Measurements from ENCODE around the gene ATP2B2. TPM values are rescaled to one million over a fixed set of nuclear protein-coding genes. Genes with fewer than 3 reads are reported as not detected.

Gene ATP2B2
- total RNA-seq, 1 donor from 2014 or later, result not detected

GRCh38 chr3:10511809-10512494, 6.6 kb upstream of the ATP2B2 start:
- DNase-seq (ENCODE audit: low spot score), result no peak
- no peak for TF ChIP-seq EZH2phosphoT487 (IDR thresholded peaks at IDR 0.05)
- no peak for TF ChIP-seq EZH2 (IDR thresholded peaks at IDR 0.05)
- TF ChIP-seq, protein P1, sequence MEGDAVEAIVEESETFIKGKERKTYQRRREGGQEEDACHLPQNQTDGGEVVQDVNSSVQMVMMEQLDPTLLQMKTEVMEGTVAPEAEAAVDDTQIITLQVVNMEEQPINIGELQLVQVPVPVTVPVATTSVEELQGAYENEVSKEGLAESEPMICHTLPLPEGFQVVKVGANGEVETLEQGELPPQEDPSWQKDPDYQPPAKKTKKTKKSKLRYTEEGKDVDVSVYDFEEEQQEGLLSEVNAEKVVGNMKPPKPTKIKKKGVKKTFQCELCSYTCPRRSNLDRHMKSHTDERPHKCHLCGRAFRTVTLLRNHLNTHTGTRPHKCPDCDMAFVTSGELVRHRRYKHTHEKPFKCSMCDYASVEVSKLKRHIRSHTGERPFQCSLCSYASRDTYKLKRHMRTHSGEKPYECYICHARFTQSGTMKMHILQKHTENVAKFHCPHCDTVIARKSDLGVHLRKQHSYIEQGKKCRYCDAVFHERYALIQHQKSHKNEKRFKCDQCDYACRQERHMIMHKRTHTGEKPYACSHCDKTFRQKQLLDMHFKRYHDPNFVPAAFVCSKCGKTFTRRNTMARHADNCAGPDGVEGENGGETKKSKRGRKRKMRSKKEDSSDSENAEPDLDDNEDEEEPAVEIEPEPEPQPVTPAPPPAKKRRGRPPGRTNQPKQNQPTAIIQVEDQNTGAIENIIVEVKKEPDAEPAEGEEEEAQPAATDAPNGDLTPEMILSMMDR (IDR thresholded peaks at IDR 0.05), result no peak
- no peak overlapping the region for H3K9ac ChIP-seq
- no peaks in the 10 kb centered on the region for H3K9me3 ChIP-seq (ENCODE audit: low read depth)
- H3K4me2 ChIP-seq, result no peak overlapping the region
- no peak overlapping the region for H3K4me3 ChIP-seq
- H3K4me1 ChIP-seq, result no peaks in the 10 kb centered on the region
- Mint-ChIP-seq H3K4me1 (peaks cover 8% of the 10 kb centered on the region), H3K27me3 (ENCODE audit: insufficient read depth, low read depth) (peaks cover 10% of the 10 kb centered on the region), H3K27ac (no peak overlapping the region), H3K36me3 (no peaks in the 10 kb centered on the region), H3K4me3 (no peak overlapping the region), H3K9me3 (no peaks in the 10 kb centered on the region)
- no peak overlapping the region for H2AFZ ChIP-seq (replicated peaks)
- H3K27ac ChIP-seq, result no peak overlapping the region
- H3F3A ChIP-seq (ENCODE audit: low read depth), result no peaks in the 10 kb centered on the region
- H3K27me3 ChIP-seq, result no peaks in the 10 kb centered on the region
- H3K79me2 ChIP-seq (ENCODE audit: low read depth), result no peaks in the 10 kb centered on the region
- no peaks in the 10 kb centered on the region for H4K20me1 ChIP-seq (ENCODE audit: low read depth)
- H3K36me3 ChIP-seq, result no peaks in the 10 kb centered on the region

DNA sequence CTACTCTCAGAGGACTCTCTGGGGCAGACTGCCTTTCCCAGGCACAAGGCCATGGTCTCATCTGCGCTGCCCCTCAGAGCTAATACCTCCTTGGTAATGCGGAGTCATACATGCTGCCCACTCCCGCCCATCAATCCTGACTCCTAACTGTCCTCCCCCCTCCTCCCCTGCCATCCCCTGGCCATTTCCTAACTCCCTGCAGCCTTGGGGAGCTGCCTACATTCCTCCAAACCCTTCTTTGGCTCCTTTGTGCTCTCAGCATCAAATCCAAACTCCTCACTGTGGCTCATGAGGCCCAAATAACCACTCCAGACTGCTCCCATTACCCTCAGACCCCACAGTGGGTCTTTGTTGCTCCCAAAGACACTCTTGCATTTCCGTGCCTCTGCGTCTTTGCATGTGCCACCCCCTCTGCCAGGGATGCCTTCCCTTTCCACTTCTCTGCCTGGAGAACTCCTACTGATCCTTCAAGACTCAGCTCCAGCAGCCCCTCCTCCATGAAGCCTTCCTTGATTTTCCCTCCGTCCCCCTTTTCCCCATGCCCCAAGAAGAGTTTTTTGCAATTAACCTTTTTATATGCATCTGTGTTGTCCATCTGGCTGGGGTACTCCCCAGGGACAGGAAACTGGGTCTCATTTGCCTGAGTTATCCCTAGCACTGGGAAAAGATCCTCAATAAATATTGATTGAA, 5.5 kb upstream of the ATP2B2 start:
- Histone ChIP-seq H2AFZ (replicated peaks) (no peak overlapping the region), H3K27ac (no peak overlapping the region), H3K27me3 (peaks cover 6% of the 10 kb centered on the region), H3F3A (ENCODE audit: low read depth) (no peaks in the 10 kb centered on the region), H3K9me3 (ENCODE audit: low read depth) (no peaks in the 10 kb centered on the region), H3K4me2 (no peak overlapping the region), H3K9ac (no peak overlapping the region), H3K36me3 (no peaks in the 10 kb centered on the region), H4K20me1 (ENCODE audit: low read depth) (no peaks in the 10 kb centered on the region), H3K4me3 (no peak overlapping the region), H3K79me2 (ENCODE audit: low read depth) (no peaks in the 10 kb centered on the region), H3K4me1 (peaks cover under 1% of the 10 kb centered on the region)
- no peaks in the 10 kb centered on the region for H3K9me3 Mint-ChIP-seq
- H3K36me3 Mint-ChIP-seq, result no peaks in the 10 kb centered on the region
- TF ChIP-seq EZH2phosphoT487 (IDR thresholded peaks at IDR 0.05) (no peak), EZH2 (IDR thresholded peaks at IDR 0.05) (no peak)
- TF ChIP-seq, protein P1 (IDR thresholded peaks at IDR 0.05), result no peak
- peaks cover 9% of the 10 kb centered on the region for H3K4me1 Mint-ChIP-seq
- H3K27me3 Mint-ChIP-seq (ENCODE audit: insufficient read depth, low read depth), result peaks cover 10% of the 10 kb centered on the region
- no peak overlapping the region for H3K27ac Mint-ChIP-seq
- no peak for DNase-seq (ENCODE audit: low spot score)
- H3K4me3 Mint-ChIP-seq, result no peak overlapping the region

DNA sequence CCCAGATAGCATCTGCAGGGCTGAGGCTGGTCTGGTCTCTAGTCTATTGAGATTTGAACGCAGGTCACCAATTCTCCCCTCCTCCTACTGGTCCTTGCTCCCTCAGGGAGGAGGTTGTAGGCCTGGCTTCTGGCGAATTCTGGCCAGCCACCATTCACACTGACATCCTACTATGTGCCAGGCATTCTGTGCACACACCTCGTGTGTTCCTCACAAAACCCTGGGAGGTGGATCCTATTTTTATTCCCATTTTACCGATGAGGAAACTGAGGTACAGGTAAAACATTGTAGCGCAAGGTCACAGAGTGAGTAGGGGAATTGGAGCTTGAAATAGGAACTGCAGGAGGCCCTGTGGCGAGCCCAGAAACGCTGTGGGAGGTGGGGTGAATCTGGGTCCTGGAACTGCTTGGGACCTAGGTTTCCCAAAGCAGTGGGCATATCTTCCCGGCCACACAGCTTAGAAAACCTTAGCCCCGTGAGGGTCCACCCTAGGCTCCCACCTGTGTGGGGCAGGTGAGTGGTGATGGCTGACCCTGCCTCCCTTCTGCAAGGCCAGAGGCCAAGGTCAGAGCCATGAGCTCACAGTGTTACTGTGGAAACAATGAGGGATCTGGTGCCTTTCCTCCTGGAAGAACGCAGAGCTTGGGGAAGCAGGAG, 4.8 kb upstream of the ATP2B2 start:
- Mint-ChIP-seq H3K36me3 (no peaks in the 10 kb centered on the region), H3K9me3 (no peaks in the 10 kb centered on the region), H3K4me1 (peaks cover 12% of the 10 kb centered on the region), H3K4me3 (no peak overlapping the region), H3K27ac (no peak overlapping the region), H3K27me3 (ENCODE audit: insufficient read depth, low read depth) (peaks cover 10% of the 10 kb centered on the region)
- Histone ChIP-seq H4K20me1 (ENCODE audit: low read depth) (no peaks in the 10 kb centered on the region), H3K4me2 (no peak overlapping the region), H3K27ac (no peak overlapping the region), H3K79me2 (ENCODE audit: low read depth) (no peaks in the 10 kb centered on the region), H3K4me1 (peaks cover 6% of the 10 kb centered on the region), H3F3A (ENCODE audit: low read depth) (no peaks in the 10 kb centered on the region), H3K4me3 (no peak overlapping the region), H3K27me3 (peaks cover 12% of the 10 kb centered on the region), H3K9me3 (ENCODE audit: low read depth) (no peaks in the 10 kb centered on the region), H3K36me3 (no peaks in the 10 kb centered on the region), H2AFZ (replicated peaks) (no peak overlapping the region), H3K9ac (no peak overlapping the region)
- DNase-seq (ENCODE audit: low spot score), result no peak
- no peak for TF ChIP-seq EZH2 (IDR thresholded peaks at IDR 0.05)
- TF ChIP-seq EZH2phosphoT487 (IDR thresholded peaks at IDR 0.05), result no peak
- TF ChIP-seq, protein P1 (IDR thresholded peaks at IDR 0.05), result no peak
